BLaER1 (cell line): ENCODE results near the gene COPZ1.
A peak's percentile ranks its signal among the peaks of the same experiment; 100 is the strongest.

Experiments used
- H3K27ac ChIP-seq: shearing (Covaris generic); formaldehyde crosslinking; 2 replicates; pipeline ENCODE4 v1.8.1; 2022
- H3K27me3 ChIP-seq: shearing (Covaris generic); formaldehyde crosslinking; 2 replicates; pipeline ENCODE4 v1.8.1; 2022
- H3K36me3 ChIP-seq: shearing (Covaris generic); formaldehyde crosslinking; 2 replicates; pipeline ENCODE4 v1.8.1; 2022
- H3K4me1 ChIP-seq: shearing (Covaris generic); formaldehyde crosslinking; 2 replicates; pipeline ENCODE4 v1.8.1; 2022
- H3K4me2 ChIP-seq: shearing (Covaris generic); formaldehyde crosslinking; 2 replicates; pipeline ENCODE4 v1.8.1; 2022
- H3K4me3 ChIP-seq: shearing (Covaris generic); formaldehyde crosslinking; 2 replicates; pipeline ENCODE4 v1.8.1; 2022
- H3K9ac ChIP-seq: shearing (Covaris generic); formaldehyde crosslinking; 2 replicates; pipeline ENCODE4 v1.8.1; 2022
- H3K9me3 ChIP-seq: shearing (Covaris generic); formaldehyde crosslinking; 2 replicates; pipeline ENCODE4 v1.8.1; 2022
- H4K20me1 ChIP-seq: shearing (Covaris generic); formaldehyde crosslinking; 2 replicates; pipeline ENCODE4 v1.8.1; 2022
- Cebpa-rat ChIP-seq: shearing (Covaris generic); IDR thresholded peaks from 2 replicates; pipeline ENCODE4 v1.8.1; 2022

The COPZ1 gene

GRCh38 chr12:54368025-54368708, 43.2 kb downstream of the COPZ1 start:
- Histone ChIP-seq H4K20me1 (no peaks in the 10 kb centered on the region), H3K4me3 (no peak overlapping the region), H3K9me3 (no peaks in the 10 kb centered on the region), H3K4me2 (peak overlapping the region; percentile 87), H3K9ac (peak overlapping the region; percentile 72), H3K27ac (peak overlapping the region; percentile 69), H3K4me1 (peaks cover 66% of the 10 kb centered on the region), H3K27me3 (no peaks in the 10 kb centered on the region), H3K36me3 (peaks cover 22% of the 10 kb centered on the region; the same call in 1 of the 2 replicates)
- no peak for TF ChIP-seq Cebpa-rat

GRCh38 chr12:54368709-54369596, 44.0 kb downstream of the COPZ1 start:
- Histone ChIP-seq H3K4me1 (peaks cover 66% of the 10 kb centered on the region), H3K9me3 (no peaks in the 10 kb centered on the region), H4K20me1 (peaks cover 3% of the 10 kb centered on the region; the same call in 1 of the 2 replicates), H3K4me2 (peak overlapping the region; percentile 87), H3K27ac (peak overlapping the region; percentile 69), H3K9ac (peak overlapping the region; percentile 72), H3K4me3 (no peak overlapping the region), H3K36me3 (peaks cover 27% of the 10 kb centered on the region; the same call in 1 of the 2 replicates), H3K27me3 (no peaks in the 10 kb centered on the region)
- TF ChIP-seq Cebpa-rat: no peak

GRCh38 chr12:54369597-54370131, 44.7 kb downstream of the COPZ1 start:
- Histone ChIP-seq H3K4me2 (peak overlapping the region; percentile 87), H3K4me1 (peaks cover 66% of the 10 kb centered on the region), H3K4me3 (no peak overlapping the region), H3K27ac (peak overlapping the region; percentile 57; the same call in 1 of the 2 replicates), H3K9me3 (no peaks in the 10 kb centered on the region), H3K36me3 (peaks cover 27% of the 10 kb centered on the region; the same call in 1 of the 2 replicates), H3K27me3 (no peaks in the 10 kb centered on the region), H3K9ac (peak overlapping the region; percentile 72; the same call in 1 of the 2 replicates), H4K20me1 (peaks cover 10% of the 10 kb centered on the region; the same call in 1 of the 2 replicates)
- TF ChIP-seq Cebpa-rat: no peak

- no peak for TF ChIP-seq Cebpa-rat
- Histone ChIP-seq H3K9ac (no peak overlapping the region), H4K20me1 (peaks cover 16% of the 10 kb centered on the region), H3K4me3 (no peak overlapping the region), H3K27me3 (no peaks in the 10 kb centered on the region), H3K36me3 (peaks cover 27% of the 10 kb centered on the region; the same call in 1 of the 2 replicates), H3K4me1 (peaks cover 69% of the 10 kb centered on the region), H3K27ac (no peak overlapping the region), H3K4me2 (0 out of 2 replicates have a peak overlapping the region, but pooled peaks have one; percentile 87), H3K9me3 (no peaks in the 10 kb centered on the region)
Observed at GRCh38 chr12:54370171-54370730, 45.3 kb downstream of the COPZ1 start.

- Histone ChIP-seq H3K27ac (peak overlapping the region; percentile 59; the same call in 1 of the 2 replicates), H3K9me3 (no peaks in the 10 kb centered on the region), H3K4me1 (peaks cover 81% of the 10 kb centered on the region), H3K9ac (peak overlapping the region; percentile 41; the same call in 1 of the 2 replicates), H3K36me3 (peaks cover 33% of the 10 kb centered on the region; the same call in 1 of the 2 replicates), H3K4me3 (no peak overlapping the region; the same call in 1 of the 2 replicates), H3K4me2 (peak overlapping the region; percentile 87), H4K20me1 (peaks cover 26% of the 10 kb centered on the region), H3K27me3 (no peaks in the 10 kb centered on the region)
- TF ChIP-seq Cebpa-rat: no peak
Observed at GRCh38 chr12:54371328-54372112, 46.6 kb downstream of the COPZ1 start.

- Histone ChIP-seq H3K36me3 (peaks cover 40% of the 10 kb centered on the region; the same call in 1 of the 2 replicates), H3K27ac (peak overlapping the region; percentile 59; the same call in 1 of the 2 replicates), H3K4me2 (peak overlapping the region; percentile 87), H3K4me3 (no peak overlapping the region; the same call in 1 of the 2 replicates), H3K9me3 (no peaks in the 10 kb centered on the region), H3K4me1 (peaks cover 88% of the 10 kb centered on the region), H4K20me1 (peaks cover 27% of the 10 kb centered on the region), H3K27me3 (no peaks in the 10 kb centered on the region), H3K9ac (peak overlapping the region; percentile 41; the same call in 1 of the 2 replicates)
- TF ChIP-seq Cebpa-rat: no peak
Observed at GRCh38 chr12:54372113-54372806, 47.3 kb downstream of the COPZ1 start.

- Histone ChIP-seq H3K4me2 (peak overlapping the region; percentile 87), H3K27ac (peak overlapping the region; percentile 8; the same call in 1 of the 2 replicates), H4K20me1 (peaks cover 42% of the 10 kb centered on the region), H3K9ac (no peak overlapping the region), H3K27me3 (peaks cover 6% of the 10 kb centered on the region; the same call in 1 of the 2 replicates), H3K4me1 (peaks cover 83% of the 10 kb centered on the region), H3K4me3 (no peak overlapping the region), H3K9me3 (no peaks in the 10 kb centered on the region), H3K36me3 (peaks cover 50% of the 10 kb centered on the region)
- TF ChIP-seq Cebpa-rat: no peak
Observed at GRCh38 chr12:54373649-54374561, 49.0 kb downstream of the COPZ1 start.
